Body of pancreas (tissue), 4 donors: ENCODE measurements around the gene MERTK.
"Not testable (repeated sequence)": the region's sequence is repeated elsewhere in the genome, so short reads cannot be mapped to it uniquely, and the experiment has no call there.

Experiments
- CTCF ChIP-seq, 7 experiments: fragments of 450-650 bp in 4 of 7; fragments of 200-600 bp in 3 of 7; sonication (generic) in 3 of 7; IDR thresholded peaks; one replicate each; pipeline ENCODE4 v1.5.1; 2016 to 2019; ENCODE audit warnings: antibody characterized with exemption in 7 of 7
- POLR2A ChIP-seq, 3 donors: fragments of 450-650 bp; IDR thresholded peaks; one replicate each; pipeline ENCODE4 v1.6.1; 2016; ENCODE audit warnings: antibody characterized with exemption in 3 of 3, mild to moderate bottlenecking in 2 of 3

- TF ChIP-seq CTCF, POLR2A (IDR thresholded peaks at IDR 0.05): not testable (repeated sequence)
Observed at GRCh38 chr2:112069794-112070193, 171.4 kb downstream of the MERTK start.
